Measurements from ENCODE around the gene RGS14.

DNA sequence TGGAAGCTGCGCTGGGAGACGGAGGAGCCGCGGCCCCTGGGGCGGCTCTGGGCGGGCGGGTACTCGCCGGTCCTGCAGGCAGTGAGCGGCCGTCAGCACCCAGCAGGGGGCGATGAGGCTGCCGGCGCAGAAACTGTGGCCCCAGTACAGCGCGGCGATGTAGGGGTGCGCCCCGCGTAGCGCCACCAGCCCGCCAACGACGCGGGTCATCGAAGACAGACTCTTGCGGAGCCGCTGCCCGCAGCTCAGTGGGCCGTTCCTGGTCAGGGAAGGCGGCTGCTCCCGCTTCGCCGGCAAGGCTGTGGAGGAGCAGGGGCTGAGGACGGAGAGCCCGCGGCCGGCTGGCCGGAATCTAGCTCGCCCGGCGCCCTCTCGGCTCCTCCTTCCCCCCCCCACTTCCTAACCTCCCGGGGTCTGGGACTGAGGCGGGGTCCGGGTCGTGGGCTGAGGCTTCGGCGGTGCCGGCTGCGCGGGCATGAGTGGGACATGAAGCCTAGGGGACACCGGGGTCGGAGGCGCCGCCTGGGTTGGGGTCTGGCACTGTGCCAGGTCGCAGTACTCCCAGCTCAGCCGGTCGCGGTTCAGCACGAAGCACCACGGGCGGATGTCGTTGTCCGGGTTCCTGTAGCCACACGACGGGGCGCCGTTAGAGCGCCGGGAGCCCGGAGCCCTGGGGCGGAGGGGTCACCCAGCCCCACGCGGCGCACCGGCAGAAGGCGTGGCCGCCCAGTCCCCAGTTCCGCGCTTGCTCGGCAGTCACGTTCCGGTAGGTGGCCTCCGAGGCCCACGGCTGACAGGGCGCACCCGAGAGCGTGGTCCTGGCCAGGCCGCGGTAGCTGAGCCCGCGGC lies 46.3 kb downstream of the RGS14 start:
- TF ChIP-seq, protein P1, sequence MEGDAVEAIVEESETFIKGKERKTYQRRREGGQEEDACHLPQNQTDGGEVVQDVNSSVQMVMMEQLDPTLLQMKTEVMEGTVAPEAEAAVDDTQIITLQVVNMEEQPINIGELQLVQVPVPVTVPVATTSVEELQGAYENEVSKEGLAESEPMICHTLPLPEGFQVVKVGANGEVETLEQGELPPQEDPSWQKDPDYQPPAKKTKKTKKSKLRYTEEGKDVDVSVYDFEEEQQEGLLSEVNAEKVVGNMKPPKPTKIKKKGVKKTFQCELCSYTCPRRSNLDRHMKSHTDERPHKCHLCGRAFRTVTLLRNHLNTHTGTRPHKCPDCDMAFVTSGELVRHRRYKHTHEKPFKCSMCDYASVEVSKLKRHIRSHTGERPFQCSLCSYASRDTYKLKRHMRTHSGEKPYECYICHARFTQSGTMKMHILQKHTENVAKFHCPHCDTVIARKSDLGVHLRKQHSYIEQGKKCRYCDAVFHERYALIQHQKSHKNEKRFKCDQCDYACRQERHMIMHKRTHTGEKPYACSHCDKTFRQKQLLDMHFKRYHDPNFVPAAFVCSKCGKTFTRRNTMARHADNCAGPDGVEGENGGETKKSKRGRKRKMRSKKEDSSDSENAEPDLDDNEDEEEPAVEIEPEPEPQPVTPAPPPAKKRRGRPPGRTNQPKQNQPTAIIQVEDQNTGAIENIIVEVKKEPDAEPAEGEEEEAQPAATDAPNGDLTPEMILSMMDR (IDR thresholded peaks at IDR 0.05), result peak; percentile 65 to 87 (median 68)
- TF ChIP-seq POLR2A (IDR thresholded peaks at IDR 0.05) (no peak), POLR2AphosphoS5 (IDR thresholded peaks at IDR 0.05) (peak; percentile 14 to 47 (median 14)), EP300 (IDR thresholded peaks at IDR 0.05; ENCODE audit: low read depth) (no peak)
